GM12874 (cell line): Measurements from ENCODE around the gene GDNF.

Source experiments
- CTCF ChIP-seq: IDR thresholded peaks from 2 replicates; pipeline ENCODE4 v1.5.1; 2011; ENCODE audit warnings: low read depth, mild to moderate bottlenecking, control low read depth, low read length, moderate library complexity; ENCODE audit not compliant: insufficient read depth

The GDNF gene

GRCh38 chr5:37858250-37858649 lies 18.4 kb upstream of the GDNF start:
- no peak for TF ChIP-seq CTCF

- TF ChIP-seq CTCF: no peak
Observed at GRCh38 chr5:37857696-37858095, 17.9 kb upstream of the GDNF start.

GRCh38 chr5:37855438-37855837 lies 15.6 kb upstream of the GDNF start:
- no peak for TF ChIP-seq CTCF

GRCh38 chr5:37851305-37851704 lies 11.5 kb upstream of the GDNF start:
- no peak for TF ChIP-seq CTCF

GRCh38 chr5:37850226-37850865 lies 10.5 kb upstream of the GDNF start:
- no peak for TF ChIP-seq CTCF

- no peak for TF ChIP-seq CTCF
Observed at GRCh38 chr5:37849641-37850040, 9.8 kb upstream of the GDNF start.

GRCh38 chr5:37847978-37848425 lies 8.2 kb upstream of the GDNF start:
- no peak for TF ChIP-seq CTCF
